Measurements from ENCODE around the gene TSC22D3. TPM values are rescaled to one million over a fixed set of nuclear protein-coding genes. Genes with fewer than 3 reads are reported as not detected.
A peak's percentile ranks its signal among the peaks of the same experiment; 100 is the strongest.

Gene TSC22D3
- total and polyA plus RNA-seq, 2 experiments from 2014 or later, result 455 to 647 TPM

DNA sequence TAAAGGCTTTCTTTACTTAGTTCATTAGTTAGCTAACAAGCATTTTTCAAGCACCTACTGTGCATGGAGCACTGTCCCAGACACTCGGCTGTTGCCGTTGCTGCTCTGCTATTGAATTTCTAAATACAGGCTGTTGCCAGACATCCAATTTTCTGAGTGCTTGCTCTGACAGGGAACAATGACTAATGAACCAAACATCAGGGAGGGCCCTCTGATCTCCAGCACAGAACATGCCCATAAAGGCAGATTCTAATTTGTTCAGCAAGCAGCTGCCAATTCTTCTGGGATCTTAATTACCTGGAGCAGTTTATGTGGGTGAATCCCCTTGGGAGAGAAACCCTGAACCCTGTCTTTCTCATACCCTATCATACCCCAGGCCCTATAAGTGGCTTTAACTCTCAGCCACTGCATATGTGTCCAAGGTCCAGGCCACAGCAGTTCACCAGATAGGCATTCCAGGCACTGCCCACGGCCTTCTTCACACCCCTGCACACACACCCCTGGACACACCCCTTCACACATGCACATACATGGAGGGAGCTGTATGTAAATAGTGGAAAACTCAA, 27.9 kb downstream of the TSC22D3 start:
- Histone ChIP-seq H3K79me2 (peaks cover 38% of the 10 kb centered on the region), H3K4me2 (peak overlapping the region; percentile 39), H3K27ac (peak overlapping the region; percentile 73), H3K9me3 (ENCODE audit: low read depth) (no peaks in the 10 kb centered on the region), H4K20me1 (ENCODE audit: insufficient read depth, poor library complexity, severe bottlenecking) (no peaks in the 10 kb centered on the region), H3K4me3 (no peak overlapping the region), H2AFZ (no peak overlapping the region), H3K9me2 (replicated peaks; ENCODE audit: insufficient read depth) (no peaks in the 10 kb centered on the region), H3K27me3 (no peaks in the 10 kb centered on the region), H3K4me1 (ENCODE audit: insufficient read depth) (peaks cover 41% of the 10 kb centered on the region), H3K36me3 (replicated peaks; ENCODE audit: insufficient read depth, low read depth) (no peaks in the 10 kb centered on the region)
- 19% methylated on average over 3 of the region's 3 CpGs for WGBS (ENCODE audit: low lambda C conversion rate, missing lambda C conversion rate)
- peak; percentile 58 for DNase-seq (ENCODE audit: low spot score)
- TF ChIP-seq EZH2phosphoT487 (IDR thresholded peaks at IDR 0.05; ENCODE audit: low read depth, severe bottlenecking, unreplicated experiment), result no peak
- TF ChIP-seq, protein P1, sequence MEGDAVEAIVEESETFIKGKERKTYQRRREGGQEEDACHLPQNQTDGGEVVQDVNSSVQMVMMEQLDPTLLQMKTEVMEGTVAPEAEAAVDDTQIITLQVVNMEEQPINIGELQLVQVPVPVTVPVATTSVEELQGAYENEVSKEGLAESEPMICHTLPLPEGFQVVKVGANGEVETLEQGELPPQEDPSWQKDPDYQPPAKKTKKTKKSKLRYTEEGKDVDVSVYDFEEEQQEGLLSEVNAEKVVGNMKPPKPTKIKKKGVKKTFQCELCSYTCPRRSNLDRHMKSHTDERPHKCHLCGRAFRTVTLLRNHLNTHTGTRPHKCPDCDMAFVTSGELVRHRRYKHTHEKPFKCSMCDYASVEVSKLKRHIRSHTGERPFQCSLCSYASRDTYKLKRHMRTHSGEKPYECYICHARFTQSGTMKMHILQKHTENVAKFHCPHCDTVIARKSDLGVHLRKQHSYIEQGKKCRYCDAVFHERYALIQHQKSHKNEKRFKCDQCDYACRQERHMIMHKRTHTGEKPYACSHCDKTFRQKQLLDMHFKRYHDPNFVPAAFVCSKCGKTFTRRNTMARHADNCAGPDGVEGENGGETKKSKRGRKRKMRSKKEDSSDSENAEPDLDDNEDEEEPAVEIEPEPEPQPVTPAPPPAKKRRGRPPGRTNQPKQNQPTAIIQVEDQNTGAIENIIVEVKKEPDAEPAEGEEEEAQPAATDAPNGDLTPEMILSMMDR (IDR thresholded peaks at IDR 0.05; ENCODE audit: poor library complexity), result no peak
- no peak for TF ChIP-seq EZH2 (IDR thresholded peaks at IDR 0.05; ENCODE audit: borderline replicate concordance)

DNA sequence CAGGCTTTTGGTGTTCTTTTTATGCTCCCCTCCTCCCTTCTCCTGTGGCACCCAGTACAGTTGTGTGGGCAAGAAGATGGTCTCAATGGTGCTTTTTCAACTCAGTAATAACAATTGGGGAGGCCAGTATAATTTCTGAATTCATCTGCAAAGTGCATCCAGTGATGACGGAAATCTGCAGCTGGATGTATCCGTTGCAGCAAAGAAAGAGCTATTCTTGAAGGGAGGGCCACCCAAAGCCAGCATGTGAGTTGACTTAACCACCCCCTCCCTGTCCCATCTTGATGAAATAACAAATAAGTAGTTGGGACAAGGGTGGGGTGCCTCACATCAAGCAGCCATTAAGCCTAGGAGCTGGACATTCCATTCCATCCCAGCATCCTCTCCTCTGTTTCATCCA, 30.7 kb downstream of the TSC22D3 start:
- H3K27me3 ChIP-seq, result no peaks in the 10 kb centered on the region
- no peak overlapping the region for H3K27ac ChIP-seq
- H3K4me3 ChIP-seq, result no peak overlapping the region
- no peaks in the 10 kb centered on the region for H4K20me1 ChIP-seq (ENCODE audit: insufficient read depth, poor library complexity, severe bottlenecking)
- H3K4me1 ChIP-seq (ENCODE audit: insufficient read depth), result peaks cover 63% of the 10 kb centered on the region
- peaks cover 42% of the 10 kb centered on the region for H3K79me2 ChIP-seq
- no peak for DNase-seq (ENCODE audit: low spot score)
- H3K36me3 ChIP-seq (replicated peaks; ENCODE audit: insufficient read depth, low read depth), result no peaks in the 10 kb centered on the region
- WGBS (ENCODE audit: low lambda C conversion rate, missing lambda C conversion rate), result 97% methylated on average over 2 of the region's 2 CpGs
- no peaks in the 10 kb centered on the region for H3K9me3 ChIP-seq (ENCODE audit: low read depth)
- no peaks in the 10 kb centered on the region for H3K9me2 ChIP-seq (replicated peaks; ENCODE audit: insufficient read depth)
- TF ChIP-seq, protein P1 (IDR thresholded peaks at IDR 0.05; ENCODE audit: poor library complexity), result no peak
- no peak for TF ChIP-seq EZH2 (IDR thresholded peaks at IDR 0.05; ENCODE audit: borderline replicate concordance)
- no peak for TF ChIP-seq EZH2phosphoT487 (IDR thresholded peaks at IDR 0.05; ENCODE audit: low read depth, severe bottlenecking, unreplicated experiment)
- no peak overlapping the region for H2AFZ ChIP-seq
- no peak overlapping the region for H3K4me2 ChIP-seq

DNA sequence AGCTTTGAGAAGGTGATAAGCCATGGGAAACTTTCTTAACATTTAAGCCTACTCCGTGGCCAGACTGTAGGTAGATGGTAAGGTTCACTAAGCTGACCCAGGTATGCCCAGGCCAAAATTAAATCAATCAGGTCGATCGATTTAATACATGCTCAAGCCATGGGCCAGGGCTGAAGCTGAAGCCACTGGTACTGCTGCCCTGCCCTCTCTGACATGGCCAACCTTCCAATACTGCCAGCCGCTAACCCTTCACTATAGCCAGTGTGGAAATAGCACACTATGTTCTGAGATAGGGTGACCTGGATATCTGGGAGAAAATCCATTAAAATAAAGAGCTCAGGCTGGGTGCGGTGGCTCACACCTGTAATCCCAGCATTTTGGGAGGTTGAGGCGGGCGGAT, 31.6 kb downstream of the TSC22D3 start:
- peak overlapping the region; percentile 96 for H3K27ac ChIP-seq

More for the DNA sequence above, 31.6 kb downstream of the TSC22D3 start:
- peaks cover 63% of the 10 kb centered on the region for H3K4me1 ChIP-seq (ENCODE audit: insufficient read depth)
- H4K20me1 ChIP-seq (ENCODE audit: insufficient read depth, poor library complexity, severe bottlenecking), result no peaks in the 10 kb centered on the region
- no peak overlapping the region for H3K4me3 ChIP-seq
- H3K79me2 ChIP-seq, result peaks cover 44% of the 10 kb centered on the region
- H3K9me3 ChIP-seq (ENCODE audit: low read depth), result no peaks in the 10 kb centered on the region
- no peak overlapping the region for H2AFZ ChIP-seq
- no peak overlapping the region for H3K4me2 ChIP-seq
- no peaks in the 10 kb centered on the region for H3K9me2 ChIP-seq (replicated peaks; ENCODE audit: insufficient read depth)
- WGBS (ENCODE audit: low lambda C conversion rate, missing lambda C conversion rate), result 96% methylated on average over 7 of the region's 7 CpGs
- H3K36me3 ChIP-seq (replicated peaks; ENCODE audit: insufficient read depth, low read depth), result no peaks in the 10 kb centered on the region
- TF ChIP-seq, protein P1 (IDR thresholded peaks at IDR 0.05; ENCODE audit: poor library complexity), result no peak
- no peak for TF ChIP-seq EZH2phosphoT487 (IDR thresholded peaks at IDR 0.05; ENCODE audit: low read depth, severe bottlenecking, unreplicated experiment)
- no peaks in the 10 kb centered on the region for H3K27me3 ChIP-seq
- DNase-seq (ENCODE audit: low spot score), result no peak

Measured in hepatocyte (in vitro differentiated cells).